K562 (cell line): Measurements from ENCODE around the gene P4HTM. TPM values are rescaled to one million over a fixed set of nuclear protein-coding genes. Genes with fewer than 3 reads are reported as not detected.

Source experiments
- ATAC-seq: fragments of 200-7000 bp; cut with Tn5 transposase; 3 replicates; pipeline ENCODE4 v1.9.1; 2020; ENCODE audit warnings: moderate library complexity
- BruUV-seq: library from RNA; stranded (reverse); fragments of 400-500 nt; replicated peaks from 2 replicates; lab custom pipeline; 2021; lab: Mats Ljungman, UMichigan
- CTCF ChIA-PET: fragments of 300-600 bp; formaldehyde crosslinking; extraction: SDS; loops from one replicate; lab custom pipeline; 2021; ENCODE audit warnings: low intra/inter-chr PET ratio; lab: Yijun Ruan, JAX
- POLR2A ChIA-PET: fragments of 300-600, 350-650 bp; sonication (Branson Sonifier 250); formaldehyde crosslinking; extraction: SDS; loops from one replicate; lab custom pipeline; 2021; ENCODE audit warnings: antibody characterized with exemption, inconsistent platforms; lab: Yijun Ruan, JAX
- DNase-seq, 4 experiments: peaks; one replicate each; pipeline versions ENCODE4 v3.0.0 to v3.0.0-alpha.2; 2011 to 2018; ENCODE audit warnings: low spot score in 3 of 4, mixed read lengths in 3 of 4; ENCODE audit errors: extremely low read depth in 1 of 4
- FAIRE-seq: peaks from 2 replicates; lab custom pipeline; 2011; peaks lifted over from hg19 to GRCh38; lab: Jason Lieb, UNC
- H2AFZ ChIP-seq: 2 replicates; pipeline ENCODE4 v1.6.0; 2011; ENCODE audit warnings: low read depth, low read length, control low read depth, inconsistent platforms
- H3K27ac ChIP-seq: fragments of 200-600 bp; 3 replicates; pipeline ENCODE4 v1.8.0; 2011; ENCODE audit warnings: low read depth, mild to moderate bottlenecking, control low read depth, inconsistent platforms, low read length, moderate library complexity, mixed read lengths; ENCODE audit errors: extremely low read depth
- H3K27me3 ChIP-seq, 2 experiments: fragments of 300-600 bp in 1 of 2; 2 replicates in 1 of 2; 3 replicates in 1 of 2; pipeline versions ENCODE4 v1.6.0 to v1.8.0; 2011; ENCODE audit warnings: inconsistent platforms in 2 of 2, low read length in 2 of 2, mild to moderate bottlenecking in 1 of 2, mixed read lengths in 1 of 2, moderate library complexity in 1 of 2; ENCODE audit not compliant: control insufficient read depth in 2 of 2, insufficient read depth in 2 of 2
- H3K36me3 ChIP-seq: fragments of 300-600 bp; 3 replicates; pipeline ENCODE4 v1.8.0; 2011; ENCODE audit warnings: mild to moderate bottlenecking, low read length, inconsistent platforms; ENCODE audit not compliant: control insufficient read depth, insufficient read depth
- H3K4me1 ChIP-seq, 2 experiments: fragments of 200-600 bp in 1 of 2; replicated peaks in 1 of 2; 2 replicates in 1 of 2; 3 replicates in 1 of 2; pipeline versions ENCODE4 v1.5.1 to v1.8.0; 2011; ENCODE audit warnings: inconsistent platforms in 2 of 2, low read length in 2 of 2, mild to moderate bottlenecking in 1 of 2, mixed read lengths in 1 of 2, moderate library complexity in 1 of 2; ENCODE audit not compliant: control insufficient read depth in 2 of 2, insufficient read depth in 2 of 2
- H3K4me2 ChIP-seq: 2 replicates; pipeline ENCODE4 v1.6.1; 2011; ENCODE audit warnings: low read length, control low read depth, inconsistent platforms, mixed read lengths; ENCODE audit not compliant: insufficient read depth
- H3K4me3 ChIP-seq: fragments of 200-600 bp; sonication (generic), shearing (Covaris generic); 2 replicates; pipeline ENCODE4 v1.5.1; 2016; ENCODE audit warnings: control low read depth, inconsistent platforms
- H3K79me2 ChIP-seq: fragments of 200-600 bp; 3 replicates; pipeline ENCODE4 v1.8.0; 2011; ENCODE audit warnings: low read length, inconsistent platforms; ENCODE audit not compliant: control insufficient read depth, insufficient read depth
- H3K9ac ChIP-seq, 2 experiments: 2 replicates each; pipeline versions ENCODE4 v1.6.0 to v1.6.1; 2011; ENCODE audit warnings: low read depth in 2 of 2, low read length in 2 of 2, control low read depth in 1 of 2, inconsistent platforms in 1 of 2, mild to moderate bottlenecking in 1 of 2, mixed read lengths in 1 of 2; ENCODE audit not compliant: insufficient read depth in 1 of 2
- H3K9me1 ChIP-seq: one replicate; pipeline ENCODE4 v1.6.0; 2011; ENCODE audit warnings: inconsistent platforms, mild to moderate bottlenecking, low read length, moderate library complexity; ENCODE audit not compliant: control insufficient read depth, insufficient read depth
- H3K9me3 ChIP-seq: replicated peaks from 2 replicates; pipeline ENCODE4 v1.5.1; 2011; ENCODE audit warnings: low read depth, low read length, inconsistent platforms; ENCODE audit not compliant: control insufficient read depth, insufficient read depth
- H4K20me1 ChIP-seq: replicated peaks from 2 replicates; pipeline ENCODE4 v1.6.1; 2011; ENCODE audit warnings: low read length, inconsistent platforms, mixed read lengths; ENCODE audit not compliant: control insufficient read depth, insufficient read depth
- HBP1 ChIP-seq: fragments of 450-650 bp; formaldehyde crosslinking; IDR thresholded peaks from 2 replicates; pipeline ENCODE4 v1.4.0; 2022; ENCODE audit warnings: missing genetic modification characterization
- KDM4B ChIP-seq, 2 experiments: fragments of 450-650 bp in 1 of 2; sonication (generic) in 1 of 2; IDR thresholded peaks; 2 replicates each; pipeline ENCODE4 v1.6.1; 2016 to 2017; ENCODE audit warnings: borderline replicate concordance in 2 of 2, antibody characterized with exemption in 1 of 2, low read depth in 1 of 2, mild to moderate bottlenecking in 1 of 2
- POLR3G ChIP-seq: IDR thresholded peaks from 2 replicates; pipeline ENCODE4 v1.6.1; 2011; ENCODE audit not compliant: insufficient read length, insufficient replicate concordance; ENCODE audit errors: extremely low read depth
- PPARD ChIP-seq: fragments of 250-450 bp; sonication (Bioruptor Pico); IDR thresholded peaks from 2 replicates; pipeline ENCODE4 v1.8.0; 2022; ENCODE audit warnings: inconsistent platforms, mild to moderate bottlenecking, moderate library complexity
- ZNF696 ChIP-seq: fragments of 250-450 bp; sonication (Bioruptor Pico); conservative IDR thresholded peaks from 2 replicates; pipeline ENCODE4 v1.4.0; 2020; ENCODE audit warnings: mild to moderate bottlenecking, moderate library complexity
- WGBS: fragments of 100-300 bp; shearing (Covaris generic); methylation state at CpG from one replicate; pipeline ENCODE4 v1.1.6; 2016; ENCODE audit warnings: low coverage, mixed read lengths; ENCODE audit not compliant: insufficient coverage; ENCODE audit errors: missing lambda C conversion rate; 5-methylcytosine and 5-hydroxymethylcytosine counted together
- in situ Hi-C: fragments of 300-500 bp; cut with MboI; formaldehyde crosslinking; loops from 4 replicates; pipeline ENCODE4 v1.15.0; 2018; ENCODE audit warnings: inconsistent platforms, mixed read lengths
- intact Hi-C: fragments of 100-400 bp; cut with micrococcal nuclease; formaldehyde crosslinking; loops from 2 replicates; pipeline ENCODE4 v1.14.2; 2022
- polyA plus RNA-seq, 8 experiments: library from polyadenylated mRNA; depleted of rRNA in 4 of 8; stranded (reverse) in 5 of 8; unstranded in 3 of 8; fragments of >200 nt; fragmentation: Nextera tagmentation in 2 of 8; fragmentation: Illumina TruSeq in 1 of 8; extraction: Ambion mirVana in 2 of 8; extraction: Trizol in 1 of 8; gene quantifications; 2 replicates each; pipeline versions ENCODE4 v1.2.1 to v1.2.3, GENCODE V29; 2011 to 2014; ENCODE audit warnings: inconsistent platforms in 1 of 8, missing spikeins in 1 of 8
- total RNA-seq, 7 experiments: library from RNA; depleted of rRNA in 6 of 7; stranded (reverse); fragments of >200 nt in 6 of 7; fragmentation: Illumina TruSeq in 2 of 7; extraction: Trizol in 2 of 7; gene quantifications; 2 replicates each; pipeline versions ENCODE4 v1.2.1 to v1.2.3, GENCODE V29; 2011 to 2021; ENCODE audit warnings: low replicate concordance in 1 of 7
- TF ChIP-seq, protein P1 (sequence below): fragments of 450-650 bp; formaldehyde crosslinking; IDR thresholded peaks from 2 replicates; pipeline ENCODE4 v1.4.0; 2020; ENCODE audit warnings: mild to moderate bottlenecking, moderate library complexity
- TF ChIP-seq, protein P2 (sequence below): fragments of 450-650 bp; IDR thresholded peaks from one replicate; pipeline ENCODE4 v1.6.1; 2018; ENCODE audit warnings: mild to moderate bottlenecking, moderate library complexity; ENCODE audit not compliant: partially characterized antibody
- TF ChIP-seq, protein P3 (sequence below): sonication (generic); formaldehyde crosslinking; IDR thresholded peaks from 2 replicates; pipeline ENCODE4 v1.8.1; 2023; ENCODE audit warnings: mild to moderate bottlenecking, missing genetic modification reagents
- TF ChIP-seq, protein P4 (sequence below): IDR thresholded peaks from 2 replicates; pipeline ENCODE4 v1.6.1; 2011; ENCODE audit not compliant: insufficient read length; ENCODE audit errors: extremely low read depth
- TF ChIP-seq, protein P5 (sequence below): fragments of 450-650 bp; IDR thresholded peaks from 2 replicates; pipeline ENCODE4 v1.6.1; 2017; ENCODE audit warnings: antibody characterized with exemption, mild to moderate bottlenecking

The P4HTM gene
- total and polyA plus RNA-seq, 9 of the 15 experiments (the other 6 are each of a cell fraction or from before 2014, with no cell fraction given) = 0.09 to 0.66 (median 0.25) TPM; not detected in 2

DNA sequence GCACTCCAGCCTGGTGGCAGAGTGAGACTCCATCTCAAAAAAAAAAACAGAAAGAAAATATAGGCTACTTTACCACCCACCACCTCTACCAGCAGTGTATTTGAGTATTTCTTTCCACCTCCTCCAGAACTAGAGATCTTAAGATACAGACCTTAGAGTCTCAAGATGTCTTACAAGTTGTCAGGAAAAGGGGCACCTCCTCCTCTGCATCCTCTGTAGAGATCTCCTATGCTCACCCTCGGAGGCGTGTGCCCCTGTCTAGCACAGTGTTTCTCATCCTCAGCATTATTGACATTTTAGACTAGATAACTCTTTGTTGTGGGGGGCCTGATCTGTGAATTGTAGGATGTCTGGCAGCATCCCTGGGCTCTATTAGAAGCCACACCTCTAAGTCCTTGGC lies 27.7 kb upstream of the P4HTM start:
- Histone ChIP-seq H4K20me1 (peaks cover 5% of the 10 kb centered on the region; the same call in 1 of the 2 replicates), H3K79me2 (peaks cover 11% of the 10 kb centered on the region), H3K9ac (no peak overlapping the region), H3K36me3 (peaks cover 68% of the 10 kb centered on the region), H3K27me3 (no peaks in the 10 kb centered on the region), H3K4me3 (no peak overlapping the region), H3K9me3 (no peaks in the 10 kb centered on the region), H3K4me2 (no peak overlapping the region), H2AFZ (no peak overlapping the region), H3K27ac (no peak overlapping the region), H3K9me1 (no peaks in the 10 kb centered on the region), H3K4me1 (no peaks in the 10 kb centered on the region)
- 95% methylated on average over 2 of the region's 2 CpGs for WGBS
- CTCF ChIA-PET = no interaction called here
- DNase-seq (no peak), ATAC-seq (no peak), FAIRE-seq (no peak)
- BruUV-seq = no TSS peak
- POLR2A ChIA-PET = no interaction called here
- in situ Hi-C loops (no loop called here), intact Hi-C loops (no loop called here)
- TF ChIP-seq, protein P1, sequence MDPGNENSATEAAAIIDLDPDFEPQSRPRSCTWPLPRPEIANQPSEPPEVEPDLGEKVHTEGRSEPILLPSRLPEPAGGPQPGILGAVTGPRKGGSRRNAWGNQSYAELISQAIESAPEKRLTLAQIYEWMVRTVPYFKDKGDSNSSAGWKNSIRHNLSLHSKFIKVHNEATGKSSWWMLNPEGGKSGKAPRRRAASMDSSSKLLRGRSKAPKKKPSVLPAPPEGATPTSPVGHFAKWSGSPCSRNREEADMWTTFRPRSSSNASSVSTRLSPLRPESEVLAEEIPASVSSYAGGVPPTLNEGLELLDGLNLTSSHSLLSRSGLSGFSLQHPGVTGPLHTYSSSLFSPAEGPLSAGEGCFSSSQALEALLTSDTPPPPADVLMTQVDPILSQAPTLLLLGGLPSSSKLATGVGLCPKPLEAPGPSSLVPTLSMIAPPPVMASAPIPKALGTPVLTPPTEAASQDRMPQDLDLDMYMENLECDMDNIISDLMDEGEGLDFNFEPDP (CRISPR knock-in tag) = no peak
- no peak for TF ChIP-seq POLR3G
- TF ChIP-seq ZNF696 (CRISPR knock-in tag) = no peak
- TF ChIP-seq KDM4B (IDR thresholded peaks at IDR 0.05; ENCODE audit: borderline replicate concordance in 2 of 2, low read depth in 1 of 2) = no peak
- TF ChIP-seq, protein P2, sequence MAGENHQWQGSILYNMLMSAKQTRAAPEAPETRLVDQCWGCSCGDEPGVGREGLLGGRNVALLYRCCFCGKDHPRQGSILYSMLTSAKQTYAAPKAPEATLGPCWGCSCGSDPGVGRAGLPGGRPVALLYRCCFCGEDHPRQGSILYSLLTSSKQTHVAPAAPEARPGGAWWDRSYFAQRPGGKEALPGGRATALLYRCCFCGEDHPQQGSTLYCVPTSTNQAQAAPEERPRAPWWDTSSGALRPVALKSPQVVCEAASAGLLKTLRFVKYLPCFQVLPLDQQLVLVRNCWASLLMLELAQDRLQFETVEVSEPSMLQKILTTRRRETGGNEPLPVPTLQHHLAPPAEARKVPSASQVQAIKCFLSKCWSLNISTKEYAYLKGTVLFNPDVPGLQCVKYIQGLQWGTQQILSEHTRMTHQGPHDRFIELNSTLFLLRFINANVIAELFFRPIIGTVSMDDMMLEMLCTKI = no peak
- TF ChIP-seq, protein P3, sequence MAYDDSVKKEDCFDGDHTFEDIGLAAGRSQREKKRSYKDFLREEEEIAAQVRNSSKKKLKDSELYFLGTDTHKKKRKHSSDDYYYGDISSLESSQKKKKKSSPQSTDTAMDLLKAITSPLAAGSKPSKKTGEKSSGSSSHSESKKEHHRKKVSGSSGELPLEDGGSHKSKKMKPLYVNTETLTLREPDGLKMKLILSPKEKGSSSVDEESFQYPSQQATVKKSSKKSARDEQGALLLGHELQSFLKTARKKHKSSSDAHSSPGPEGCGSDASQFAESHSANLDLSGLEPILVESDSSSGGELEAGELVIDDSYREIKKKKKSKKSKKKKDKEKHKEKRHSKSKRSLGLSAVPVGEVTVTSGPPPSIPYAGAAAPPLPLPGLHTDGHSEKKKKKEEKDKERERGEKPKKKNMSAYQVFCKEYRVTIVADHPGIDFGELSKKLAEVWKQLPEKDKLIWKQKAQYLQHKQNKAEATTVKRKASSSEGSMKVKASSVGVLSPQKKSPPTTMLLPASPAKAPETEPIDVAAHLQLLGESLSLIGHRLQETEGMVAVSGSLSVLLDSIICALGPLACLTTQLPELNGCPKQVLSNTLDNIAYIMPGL (CRISPR knock-in tag) = no peak
- TF ChIP-seq, protein P4, sequence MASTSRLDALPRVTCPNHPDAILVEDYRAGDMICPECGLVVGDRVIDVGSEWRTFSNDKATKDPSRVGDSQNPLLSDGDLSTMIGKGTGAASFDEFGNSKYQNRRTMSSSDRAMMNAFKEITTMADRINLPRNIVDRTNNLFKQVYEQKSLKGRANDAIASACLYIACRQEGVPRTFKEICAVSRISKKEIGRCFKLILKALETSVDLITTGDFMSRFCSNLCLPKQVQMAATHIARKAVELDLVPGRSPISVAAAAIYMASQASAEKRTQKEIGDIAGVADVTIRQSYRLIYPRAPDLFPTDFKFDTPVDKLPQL = no peak
- no peak for TF ChIP-seq HBP1 (CRISPR knock-in tag)
- TF ChIP-seq PPARD (CRISPR knock-in tag) = no peak
- TF ChIP-seq, protein P5, sequence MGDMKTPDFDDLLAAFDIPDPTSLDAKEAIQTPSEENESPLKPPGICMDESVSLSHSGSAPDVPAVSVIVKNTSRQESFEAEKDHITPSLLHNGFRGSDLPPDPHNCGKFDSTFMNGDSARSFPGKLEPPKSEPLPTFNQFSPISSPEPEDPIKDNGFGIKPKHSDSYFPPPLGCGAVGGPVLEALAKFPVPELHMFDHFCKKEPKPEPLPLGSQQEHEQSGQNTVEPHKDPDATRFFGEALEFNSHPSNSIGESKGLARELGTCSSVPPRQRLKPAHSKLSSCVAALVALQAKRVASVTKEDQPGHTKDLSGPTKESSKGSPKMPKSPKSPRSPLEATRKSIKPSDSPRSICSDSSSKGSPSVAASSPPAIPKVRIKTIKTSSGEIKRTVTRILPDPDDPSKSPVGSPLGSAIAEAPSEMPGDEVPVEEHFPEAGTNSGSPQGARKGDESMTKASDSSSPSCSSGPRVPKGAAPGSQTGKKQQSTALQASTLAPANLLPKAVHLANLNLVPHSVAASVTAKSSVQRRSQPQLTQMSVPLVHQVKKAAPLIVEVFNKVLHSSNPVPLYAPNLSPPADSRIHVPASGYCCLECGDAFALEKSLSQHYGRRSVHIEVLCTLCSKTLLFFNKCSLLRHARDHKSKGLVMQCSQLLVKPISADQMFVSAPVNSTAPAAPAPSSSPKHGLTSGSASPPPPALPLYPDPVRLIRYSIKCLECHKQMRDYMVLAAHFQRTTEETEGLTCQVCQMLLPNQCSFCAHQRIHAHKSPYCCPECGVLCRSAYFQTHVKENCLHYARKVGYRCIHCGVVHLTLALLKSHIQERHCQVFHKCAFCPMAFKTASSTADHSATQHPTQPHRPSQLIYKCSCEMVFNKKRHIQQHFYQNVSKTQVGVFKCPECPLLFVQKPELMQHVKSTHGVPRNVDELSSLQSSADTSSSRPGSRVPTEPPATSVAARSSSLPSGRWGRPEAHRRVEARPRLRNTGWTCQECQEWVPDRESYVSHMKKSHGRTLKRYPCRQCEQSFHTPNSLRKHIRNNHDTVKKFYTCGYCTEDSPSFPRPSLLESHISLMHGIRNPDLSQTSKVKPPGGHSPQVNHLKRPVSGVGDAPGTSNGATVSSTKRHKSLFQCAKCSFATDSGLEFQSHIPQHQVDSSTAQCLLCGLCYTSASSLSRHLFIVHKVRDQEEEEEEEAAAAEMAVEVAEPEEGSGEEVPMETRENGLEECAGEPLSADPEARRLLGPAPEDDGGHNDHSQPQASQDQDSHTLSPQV = no peak
